Heart right ventricle (tissue), 16 donors: Measurements from ENCODE around the gene ARMC12. TPM values are rescaled to one million over a fixed set of nuclear protein-coding genes. Genes with fewer than 3 reads are reported as not detected.

ENCODE experiments used
- ATAC-seq, 8 donors: fragments of 200-7000 bp; cut with Tn5 transposase; one replicate each; pipeline ENCODE4 v1.9.1; 2020; ENCODE audit warnings: mild to moderate bottlenecking in 8 of 8, moderate library complexity in 8 of 8, moderate number of reproducible peaks in 1 of 8
- DNase-seq, 2 donors: peaks; one replicate each; pipeline ENCODE4 v3.0.0-alpha.2; 2020
- H3K27ac ChIP-seq, 10 donors: fragments of 200-600 bp; sonication (generic) in 2 of 10; one replicate each; pipeline versions ENCODE4 v1.5.0 to v1.8.0; 2020 to 2022; ENCODE audit warnings: mild to moderate bottlenecking in 3 of 10
- H3K27me3 ChIP-seq, 7 donors: fragments of 200-600 bp; one replicate each; pipeline ENCODE4 v1.8.0; 2021 to 2022; ENCODE audit warnings: mild to moderate bottlenecking in 2 of 7
- H3K36me3 ChIP-seq, 9 donors: fragments of 200-600 bp; sonication (generic) in 1 of 9; one replicate each; pipeline versions ENCODE4 v1.5.0 to v1.8.0; 2020 to 2022; ENCODE audit warnings: mild to moderate bottlenecking in 2 of 9
- H3K4me1 ChIP-seq, 9 donors: fragments of 200-600 bp; sonication (generic) in 1 of 9; one replicate each; pipeline versions ENCODE4 v1.5.0 to v1.8.0; 2020 to 2022; ENCODE audit warnings: mild to moderate bottlenecking in 4 of 9
- H3K4me3 ChIP-seq, 10 donors: fragments of 200-600 bp; sonication (generic) in 2 of 10; one replicate each; pipeline versions ENCODE4 v1.5.0 to v1.8.0; 2020 to 2022; ENCODE audit warnings: mild to moderate bottlenecking in 7 of 10, moderate library complexity in 2 of 10
- H3K9me3 ChIP-seq, 11 donors: fragments of 200-600 bp in 10 of 11; sonication (generic) in 2 of 11; one replicate each; pipeline versions ENCODE4 v1.5.0 to v1.8.0; 2013 to 2022; ENCODE audit warnings: mild to moderate bottlenecking in 2 of 11, control low read depth in 1 of 11, moderate library complexity in 1 of 11
- WGBS, 2 donors: extraction: QIAGEN DNeasy Blood & Tissue Kit; methylation state at CpG; one replicate each; pipeline ENCODE4 v1.1.7; 2013; ENCODE audit warnings: inconsistent platforms in 1 of 2; 5-methylcytosine and 5-hydroxymethylcytosine counted together
- intact Hi-C, 10 donors: fragments of 100-400 bp; cut with DNase I; formaldehyde crosslinking; loops; one replicate each; pipeline versions ENCODE4 v1.11.1 to v1.14.2; 2022
- polyA plus RNA-seq, 2 donors: library from polyadenylated mRNA; stranded (reverse); fragments of 200-250 nt; gene quantifications; one replicate each; pipeline ENCODE4 v1.2.3, GENCODE V29; 2013
- total RNA-seq, 10 donors: library from RNA; stranded (reverse); fragmentation: NEBNext Ultra II Directional in 3 of 10; extraction: Animal tissue kit (Norgen Biotek cat#: 25700) in 3 of 10; gene quantifications; one replicate each; pipeline versions ENCODE4 v1.2.1 to v1.2.4, GENCODE V29; 2021 to 2023
- TF ChIP-seq, protein P1 (sequence below), 9 donors: fragments of 200-600 bp; sonication (generic) in 2 of 9; IDR thresholded peaks; one replicate each; pipeline versions ENCODE4 v1.5.0 to v1.8.0; 2021 to 2022; ENCODE audit warnings: antibody characterized with exemption in 9 of 9, mild to moderate bottlenecking in 5 of 9, moderate library complexity in 1 of 9
- donor health status: Arrhythmogenic right ventricular cardiomyopathy.
- donor health status: ischemic (EF 13 %, LVEDD 7.1; RV severe dilation, severe dysfunction).
- donor health status: healthy with polysubstance abuse.
- donor health status: DM: no; HTN: yes; CAD: no.
- donor health status: DM: no; HTN: no; CAD: no.
- donor health status: ischemic (EF 25% LVEDD 6.9; RV normal size, moderate dysfunction).
- donor health status: ischemic (EF 25% LVEDD 5.7; RV mildly dilated, moderate dysfunction).
- donor health status: healthy.
- donor health status: DM: yes; HTN: yes; CAD: no.
- donor health status: Ischemic cardiomyopathy.
- donor health status: ischemic (EF 35%, LVEDD 5.7; RV mildly dilated, moderate dysfunction).
- donor health status: nonischemic (EF 11% LVEDD 7.7; RV severe dilation, severe dysfunction).
- donor health status: DM: yes; HTN: yes; CAD: no.
- donor health status: PGD.
- donor health status: ischemic (EF 29% LVEDD 5.4; RV normal size, mild dysfunction).
- donor health status: nonischemic (EF 23%, LVEDD 6.1; RV moderate dilation, normal function).

Gene ARMC12
- total and polyA plus RNA-seq, 12 donors: 0.16 to 0.95 (median 0.24) TPM; not detected in 6

DNA sequence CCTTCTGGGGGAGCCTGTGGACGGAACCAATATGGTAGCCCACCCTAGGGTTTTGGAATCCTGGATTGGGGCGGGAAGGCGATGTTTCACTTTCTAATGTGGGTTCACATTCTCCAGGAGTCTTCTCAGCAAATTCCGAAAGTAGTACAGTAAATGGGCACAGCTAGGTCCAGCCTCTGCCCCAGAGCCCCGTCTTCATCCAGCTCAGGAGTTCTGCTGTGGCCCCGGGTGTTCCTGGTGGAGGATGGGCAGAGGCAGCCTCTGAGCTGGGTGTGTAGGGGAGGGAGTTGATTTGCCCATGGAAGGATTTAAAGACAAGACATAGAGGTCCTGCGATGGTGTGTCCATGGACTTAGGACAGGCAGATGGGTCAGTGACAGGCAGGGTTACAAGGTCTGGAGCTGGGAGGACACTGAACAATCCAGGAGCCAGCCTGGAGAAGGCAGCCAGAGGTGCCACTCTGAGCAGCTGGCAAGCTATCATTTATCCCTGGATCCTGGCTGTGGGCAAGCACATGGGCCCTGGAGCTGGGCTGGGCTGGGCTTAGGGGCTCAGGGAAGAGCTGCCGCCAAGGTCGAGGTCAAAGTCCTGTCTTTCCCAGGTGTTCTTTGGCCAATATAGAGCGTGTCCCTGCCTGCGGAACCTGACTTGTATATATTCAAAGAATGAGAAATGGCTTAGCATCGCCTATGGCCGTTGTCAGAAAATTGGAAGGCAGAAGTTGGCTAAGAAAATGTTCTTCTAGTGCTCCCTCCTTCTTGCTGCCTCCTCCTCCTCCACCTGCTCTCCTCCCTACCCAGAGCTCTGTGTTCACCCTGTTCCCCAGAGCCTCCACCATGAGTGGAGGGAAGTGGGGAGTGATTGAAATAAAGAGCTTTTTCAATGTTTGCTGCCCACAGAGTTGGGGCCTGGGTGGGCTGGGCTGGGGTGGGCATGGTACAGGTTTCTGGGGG lies 50.7 kb downstream of the ARMC12 start:
- Histone ChIP-seq H3K36me3 (no peaks in the 10 kb centered on the region), H3K4me1 (peaks cover 0 to 4% (median 0%) of the 10 kb centered on the region in 9 donors), H3K4me3 (peak overlapping the region in 1 of 10 donors; percentile 3), H3K27me3 (peaks cover 24 to 89% (median 69%) of the 10 kb centered on the region in 7 donors), H3K27ac (no peak overlapping the region), H3K9me3 (no peaks in the 10 kb centered on the region)
- 84 to 86% methylated on average over 13 of the region's 13 CpGs for WGBS, 2 donors
- intact Hi-C loops: loop anchor here in 3 of 10 donors (1.0 kb wide), 1 partner anchor 11 kb away; no protein-coding TSS in a partner anchor
- DNase-seq (no peak), ATAC-seq (no peak)
- TF ChIP-seq, protein P1, sequence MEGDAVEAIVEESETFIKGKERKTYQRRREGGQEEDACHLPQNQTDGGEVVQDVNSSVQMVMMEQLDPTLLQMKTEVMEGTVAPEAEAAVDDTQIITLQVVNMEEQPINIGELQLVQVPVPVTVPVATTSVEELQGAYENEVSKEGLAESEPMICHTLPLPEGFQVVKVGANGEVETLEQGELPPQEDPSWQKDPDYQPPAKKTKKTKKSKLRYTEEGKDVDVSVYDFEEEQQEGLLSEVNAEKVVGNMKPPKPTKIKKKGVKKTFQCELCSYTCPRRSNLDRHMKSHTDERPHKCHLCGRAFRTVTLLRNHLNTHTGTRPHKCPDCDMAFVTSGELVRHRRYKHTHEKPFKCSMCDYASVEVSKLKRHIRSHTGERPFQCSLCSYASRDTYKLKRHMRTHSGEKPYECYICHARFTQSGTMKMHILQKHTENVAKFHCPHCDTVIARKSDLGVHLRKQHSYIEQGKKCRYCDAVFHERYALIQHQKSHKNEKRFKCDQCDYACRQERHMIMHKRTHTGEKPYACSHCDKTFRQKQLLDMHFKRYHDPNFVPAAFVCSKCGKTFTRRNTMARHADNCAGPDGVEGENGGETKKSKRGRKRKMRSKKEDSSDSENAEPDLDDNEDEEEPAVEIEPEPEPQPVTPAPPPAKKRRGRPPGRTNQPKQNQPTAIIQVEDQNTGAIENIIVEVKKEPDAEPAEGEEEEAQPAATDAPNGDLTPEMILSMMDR (IDR thresholded peaks at IDR 0.05): no peak

DNA sequence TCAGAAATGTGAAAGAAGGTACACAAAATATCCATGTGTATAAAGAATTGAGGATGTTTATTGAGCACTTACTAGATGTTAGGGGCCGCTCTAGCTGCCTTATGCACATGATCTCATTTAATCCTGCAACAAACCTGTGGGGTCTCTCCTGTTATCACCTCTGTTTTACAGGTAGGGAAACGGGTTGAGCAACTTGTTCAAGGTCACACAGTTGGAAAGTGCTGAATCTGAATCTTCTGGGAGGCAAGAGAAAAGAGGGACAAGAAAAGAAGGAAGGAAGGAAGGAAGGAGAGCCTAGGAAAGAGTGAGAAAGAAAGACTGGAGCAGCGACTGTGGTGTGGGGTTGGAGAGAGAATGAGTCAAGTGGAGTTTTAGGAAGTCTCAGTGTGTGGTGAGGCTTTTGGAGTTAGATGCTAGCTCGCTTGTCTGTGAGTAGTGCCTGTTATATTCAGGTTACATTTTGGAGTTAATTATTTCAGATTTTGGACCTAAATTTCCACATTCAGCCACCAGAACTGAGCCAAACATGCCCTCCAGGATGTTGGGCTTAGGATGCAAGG lies 51.7 kb downstream of the ARMC12 start:
- Histone ChIP-seq H3K4me1 (peaks cover 0 to 4% (median 0%) of the 10 kb centered on the region in 9 donors), H3K36me3 (no peaks in the 10 kb centered on the region), H3K27me3 (peaks cover 24 to 87% (median 69%) of the 10 kb centered on the region in 7 donors), H3K9me3 (no peaks in the 10 kb centered on the region), H3K27ac (no peak overlapping the region), H3K4me3 (no peak overlapping the region)
- no peak for ATAC-seq
- intact Hi-C loops: loop anchor here in 1 of 10 donors (1.0 kb wide), 1 partner anchor 10 kb away; no protein-coding TSS in a partner anchor
- DNase-seq: no peak
- 60% methylated on average over 4 of the region's 4 CpGs for WGBS, 2 donors
- TF ChIP-seq, protein P1 (IDR thresholded peaks at IDR 0.05): no peak

DNA sequence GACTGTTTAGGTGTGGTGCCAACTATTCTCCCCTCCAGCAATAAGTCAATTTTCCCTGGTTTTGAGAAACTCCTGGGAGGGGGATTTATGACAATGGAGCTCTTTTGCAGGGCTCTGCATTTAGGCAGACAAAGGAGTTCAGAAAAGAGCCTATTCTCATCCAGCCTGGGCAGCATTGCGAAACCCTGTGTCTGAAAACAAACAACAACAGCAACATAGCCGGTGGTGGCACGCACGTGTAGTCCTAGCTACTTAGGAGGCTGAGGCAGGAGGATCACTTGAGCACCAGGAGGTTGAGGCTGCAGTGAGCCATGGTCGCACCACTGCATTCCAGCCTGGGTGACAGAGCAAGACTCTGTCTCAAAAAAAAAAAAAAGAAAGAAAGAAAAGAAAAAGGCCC lies 53.9 kb downstream of the ARMC12 start:
- Histone ChIP-seq H3K4me3 (no peak overlapping the region), H3K4me1 (peaks cover 0 to 4% (median 0%) of the 10 kb centered on the region in 9 donors), H3K27ac (no peak overlapping the region), H3K27me3 (peaks cover 23 to 70% (median 50%) of the 10 kb centered on the region in 7 donors), H3K9me3 (no peaks in the 10 kb centered on the region), H3K36me3 (no peaks in the 10 kb centered on the region)
- ATAC-seq: no peak
- 86 to 88% methylated on average over 5 of the region's 5 CpGs for WGBS, 2 donors
- intact Hi-C loops: no loop called here
- TF ChIP-seq, protein P1 (IDR thresholded peaks at IDR 0.05): no peak
- DNase-seq: no peak
